Renal cortical epithelial cell (primary cell): ENCODE data around the gene UBALD2. TPM values are rescaled to one million over a fixed set of nuclear protein-coding genes. Genes with fewer than 3 reads are reported as not detected.

Experiments used
- DNase-seq: peaks from one replicate; pipeline ENCODE4 v3.0.0-alpha.2; 2011; ENCODE audit warnings: low read depth
- total RNA-seq: library from RNA; depleted of rRNA; stranded (reverse); fragments of >200 nt; gene quantifications from 2 replicates; pipeline ENCODE4 v1.2.3, GENCODE V29; 2014

The UBALD2 gene
- total RNA-seq, 1 donor from 2014 or later: 2.9 TPM

GRCh38 chr17:76318586-76318985 lies 53.4 kb downstream of the UBALD2 start:
- no peak for DNase-seq

Other genes starting within 250 kb of the UBALD2 start
- 14.1 and 14.4 TPM in 2 replicates for gene EVPL, start 238.0 kb upstream of the UBALD2 start, total RNA-seq
- gene SRP68, start 192.8 kb upstream of the UBALD2 start, total RNA-seq: 21.9 and 85.4 TPM in 2 replicates
- gene GALR2, start 190.6 kb upstream of the UBALD2 start, total RNA-seq: 0.10 TPM in 1 of 2 replicates, not detected in the other
- not detected in 2 replicates for gene ZACN, start 186.2 kb upstream of the UBALD2 start, total RNA-seq
- gene EXOC7, start 161.6 kb upstream of the UBALD2 start, total RNA-seq: 74.1 and 116 TPM in 2 replicates
- 0.17 and 1.1 TPM in 2 replicates for gene FOXJ1, start 124.1 kb upstream of the UBALD2 start, total RNA-seq
- 2.1 and 3.6 TPM in 2 replicates for gene RNF157, start 24.9 kb upstream of the UBALD2 start, total RNA-seq
- gene QRICH2, start 42.9 kb downstream of the UBALD2 start, total RNA-seq: 1.4 and 2.8 TPM in 2 replicates
- 54.5 and 58.5 TPM in 2 replicates for gene PRPSAP1, start 88.6 kb downstream of the UBALD2 start, total RNA-seq
- 16.5 and 118 TPM in 2 replicates for gene SPHK1, start 119.3 kb downstream of the UBALD2 start, total RNA-seq
- 9.9 and 36.8 TPM in 2 replicates for gene UBE2O, start 187.8 kb downstream of the UBALD2 start, total RNA-seq
- 0.10 TPM in 1 of 2 replicates, not detected in the other for gene AANAT, start 202.3 kb downstream of the UBALD2 start, total RNA-seq
- 30.0 and 40.1 TPM in 2 replicates for gene RHBDF2, start 236.1 kb downstream of the UBALD2 start, total RNA-seq